Non-pigmented ciliary epithelial cell (primary cell): ENCODE data around the gene KPNA3.
"Not testable (repeated sequence)": the region's sequence is repeated elsewhere in the genome, so short reads cannot be mapped to it uniquely, and the experiment has no call there.

Source experiments
- DNase-seq: peaks from one replicate; pipeline ENCODE4 v3.0.0-alpha.2; 2010; ENCODE audit warnings: low read depth

KPNA3 gene, protein sequence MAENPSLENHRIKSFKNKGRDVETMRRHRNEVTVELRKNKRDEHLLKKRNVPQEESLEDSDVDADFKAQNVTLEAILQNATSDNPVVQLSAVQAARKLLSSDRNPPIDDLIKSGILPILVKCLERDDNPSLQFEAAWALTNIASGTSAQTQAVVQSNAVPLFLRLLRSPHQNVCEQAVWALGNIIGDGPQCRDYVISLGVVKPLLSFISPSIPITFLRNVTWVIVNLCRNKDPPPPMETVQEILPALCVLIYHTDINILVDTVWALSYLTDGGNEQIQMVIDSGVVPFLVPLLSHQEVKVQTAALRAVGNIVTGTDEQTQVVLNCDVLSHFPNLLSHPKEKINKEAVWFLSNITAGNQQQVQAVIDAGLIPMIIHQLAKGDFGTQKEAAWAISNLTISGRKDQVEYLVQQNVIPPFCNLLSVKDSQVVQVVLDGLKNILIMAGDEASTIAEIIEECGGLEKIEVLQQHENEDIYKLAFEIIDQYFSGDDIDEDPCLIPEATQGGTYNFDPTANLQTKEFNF

DNA sequence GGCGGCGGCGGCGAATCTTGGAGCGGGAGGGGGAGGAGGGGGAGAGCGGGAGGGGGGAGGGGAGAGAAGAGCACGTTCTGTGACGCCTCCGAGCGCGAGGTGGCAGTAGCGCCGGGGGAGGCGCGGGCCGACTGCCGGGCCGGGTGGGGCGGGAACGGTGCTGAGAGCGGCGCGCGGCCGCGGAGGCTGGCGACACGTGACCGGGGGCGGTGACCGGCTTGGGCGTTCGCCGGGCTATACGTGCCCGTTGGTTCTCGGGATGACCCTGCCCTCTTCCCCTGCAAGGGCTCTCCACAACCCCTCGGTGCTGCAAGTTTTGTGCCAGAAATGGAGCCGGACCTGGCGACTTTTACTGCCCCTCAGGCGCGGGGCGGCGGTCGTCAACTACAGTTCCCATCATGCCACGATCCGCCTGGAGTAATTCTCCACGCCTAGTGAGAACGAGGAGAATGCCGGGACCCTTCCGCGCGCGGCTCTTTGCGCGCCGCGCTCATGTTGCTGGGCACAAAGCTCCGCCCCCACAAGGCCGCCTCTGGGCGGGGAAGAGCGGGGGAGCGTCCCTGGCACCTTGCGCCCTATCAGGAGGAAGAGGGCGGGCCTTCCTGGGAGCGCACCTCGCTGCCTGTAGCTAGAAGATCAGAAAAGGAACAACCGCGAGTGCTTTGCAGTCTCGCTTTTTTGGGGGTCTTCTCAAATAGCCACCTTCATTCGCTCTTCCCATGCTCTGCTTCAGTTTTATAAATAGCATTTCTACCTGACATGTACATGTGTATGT, at the start of gene KPNA3:
Gene KPNA3, minus strand, starts transcription at position 133 of the 775 bp plus-strand sequence. CDS start 176 bp downstream, outside the sequence.
- DNase-seq: peak; percentile 82

- no peak for DNase-seq
These were observed 49.5 kb upstream of the KPNA3 start for GRCh38 chr13:49841964-49842363.

DNA sequence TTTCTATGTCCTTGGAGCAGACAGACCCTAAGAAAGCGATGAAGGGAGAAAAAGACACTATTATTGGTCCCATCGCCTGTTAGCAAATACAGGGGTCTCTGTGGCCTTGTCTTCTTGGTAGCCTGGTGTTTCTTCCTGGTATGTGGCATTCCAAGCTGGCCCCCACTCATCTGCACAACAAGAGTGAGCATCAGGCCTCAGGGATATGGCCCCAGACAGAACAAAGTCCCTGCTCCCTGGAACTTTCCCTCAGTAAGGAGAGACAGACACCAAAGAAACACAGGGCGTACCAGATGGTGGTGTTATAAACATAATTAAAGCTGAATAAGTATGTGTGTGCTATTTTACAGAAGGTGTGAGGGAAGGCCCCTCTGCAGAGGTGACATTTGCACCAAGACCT, 48.2 kb upstream of the KPNA3 start:
- DNase-seq: no peak

- DNase-seq: no peak
These were observed 47.8 kb upstream of the KPNA3 start for GRCh38 chr13:49840266-49840665.

DNA sequence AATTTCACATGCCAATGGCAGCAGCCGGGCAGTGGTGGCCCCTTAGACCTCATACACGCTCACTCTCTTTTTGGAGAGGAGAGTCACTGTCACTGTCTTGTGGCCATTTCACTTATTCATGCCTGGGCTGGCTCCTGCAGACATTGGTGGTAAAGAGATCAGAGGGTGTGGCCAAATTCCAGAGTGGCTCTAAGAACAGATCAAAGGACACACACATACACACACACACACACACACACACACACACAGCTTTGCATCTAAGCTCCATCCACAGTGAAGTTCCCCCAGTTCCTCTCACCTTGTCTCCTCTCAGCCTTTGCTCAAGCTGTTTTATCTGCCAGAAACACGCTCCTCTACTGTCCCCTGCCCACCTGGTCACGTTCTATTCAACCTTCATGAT, 46.5 kb upstream of the KPNA3 start:
- DNase-seq: no peak

DNA sequence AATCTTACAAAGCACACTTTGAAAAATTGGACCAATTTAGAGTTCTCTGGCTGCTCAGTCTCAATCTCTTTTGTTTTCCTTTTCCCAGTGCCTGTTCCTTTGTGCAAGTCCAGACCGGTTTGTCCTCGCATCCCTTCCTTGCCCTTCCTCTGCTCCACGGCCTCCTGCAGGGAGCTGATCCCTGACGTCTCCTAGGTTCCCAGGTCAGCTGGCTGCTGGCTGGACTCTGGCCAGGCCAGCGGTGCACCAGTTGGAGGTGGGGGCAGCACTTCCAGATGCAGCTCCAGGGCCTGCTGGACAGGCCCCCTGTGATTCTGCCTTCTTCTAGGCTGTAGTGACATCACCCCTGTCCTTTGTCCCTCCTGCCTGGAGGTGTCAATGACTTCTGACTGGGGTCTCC, 44.0 kb upstream of the KPNA3 start:
- DNase-seq: no peak

DNA sequence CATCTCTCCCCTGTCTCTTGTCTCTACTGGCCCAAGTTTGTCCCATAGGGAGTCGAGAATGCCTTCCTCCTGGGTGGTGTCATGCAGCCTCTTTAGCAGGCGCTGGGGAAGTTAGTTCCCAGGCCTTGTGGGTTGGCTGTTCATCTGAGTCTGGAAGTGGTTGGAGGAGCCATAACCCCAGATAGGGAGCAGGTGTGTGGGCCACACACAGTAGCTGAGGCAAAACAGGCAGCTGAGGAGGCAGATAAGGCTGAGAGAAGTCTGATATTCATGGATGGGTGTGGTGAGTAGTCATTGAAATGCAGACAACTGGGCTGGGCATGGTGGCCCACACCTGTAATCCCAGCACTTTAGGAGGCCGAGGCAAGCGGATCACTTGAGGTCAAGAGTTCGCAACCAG, 40.9 kb upstream of the KPNA3 start:
- DNase-seq: no peak

- DNase-seq: no peak
These were observed 39.0 kb upstream of the KPNA3 start for GRCh38 chr13:49831455-49831854.

DNA sequence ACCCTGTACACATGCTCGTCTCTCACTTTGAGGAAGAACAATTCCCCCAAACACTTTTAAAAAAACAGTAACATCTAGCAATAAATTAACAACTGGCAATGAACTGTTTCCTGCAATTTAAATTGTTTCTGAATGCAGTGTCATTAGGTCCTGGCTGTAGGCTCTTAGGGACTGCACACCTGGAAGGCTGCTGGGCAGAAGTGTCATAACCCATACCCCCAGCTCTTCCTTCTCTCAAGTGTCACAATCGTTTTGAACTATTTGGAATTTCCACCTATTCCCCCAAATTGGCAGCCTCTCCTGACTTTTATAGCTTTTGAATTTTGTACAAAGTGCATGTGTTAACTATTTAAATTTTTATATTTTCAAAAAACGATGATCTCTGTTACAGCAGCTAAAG, 38.2 kb upstream of the KPNA3 start:
- no peak for DNase-seq

DNA sequence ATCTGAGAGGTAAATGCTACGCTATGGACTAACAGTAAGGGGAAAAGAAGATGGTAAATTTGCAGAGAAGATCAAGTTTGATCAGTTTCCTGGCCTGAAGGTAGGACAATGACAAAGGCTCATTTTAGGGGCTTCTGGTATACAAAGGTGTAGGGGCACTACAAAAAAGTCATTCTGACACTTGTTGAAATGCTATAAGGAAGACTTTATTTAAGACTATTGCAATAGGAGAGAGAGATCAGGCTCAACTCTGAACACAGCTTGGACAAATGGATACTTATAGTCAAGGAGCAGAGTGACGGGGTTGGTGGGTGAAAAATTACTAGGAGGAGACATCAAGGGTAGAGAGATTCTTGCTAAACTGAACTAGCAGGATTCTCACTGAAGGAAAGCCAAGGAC, 37.2 kb upstream of the KPNA3 start:
- DNase-seq: no peak

GRCh38 chr13:49828453-49828852, 36.0 kb upstream of the KPNA3 start:
- no peak for DNase-seq

- no peak for DNase-seq
These were observed 35.4 kb upstream of the KPNA3 start for GRCh38 chr13:49827891-49828290.

DNA sequence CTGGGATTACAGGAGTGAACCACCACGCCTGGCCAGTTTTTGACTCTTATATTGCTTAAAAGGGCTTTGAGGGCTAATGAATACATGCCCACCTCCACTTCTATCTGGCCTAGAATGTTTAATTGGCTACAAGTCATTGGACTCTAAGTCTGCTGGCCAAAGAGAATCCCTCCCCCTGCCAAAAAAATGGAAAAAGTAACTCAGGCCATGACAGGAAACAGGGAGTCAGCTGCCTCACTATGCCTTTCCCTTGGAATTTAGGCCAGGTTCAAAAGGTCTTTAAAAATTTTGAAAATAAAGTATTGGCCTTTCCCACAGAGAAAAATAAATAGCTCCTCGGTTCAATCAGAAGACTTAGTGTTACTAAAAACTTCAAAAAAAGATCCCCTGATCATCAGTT, 34.9 kb upstream of the KPNA3 start:
- no peak for DNase-seq

DNA sequence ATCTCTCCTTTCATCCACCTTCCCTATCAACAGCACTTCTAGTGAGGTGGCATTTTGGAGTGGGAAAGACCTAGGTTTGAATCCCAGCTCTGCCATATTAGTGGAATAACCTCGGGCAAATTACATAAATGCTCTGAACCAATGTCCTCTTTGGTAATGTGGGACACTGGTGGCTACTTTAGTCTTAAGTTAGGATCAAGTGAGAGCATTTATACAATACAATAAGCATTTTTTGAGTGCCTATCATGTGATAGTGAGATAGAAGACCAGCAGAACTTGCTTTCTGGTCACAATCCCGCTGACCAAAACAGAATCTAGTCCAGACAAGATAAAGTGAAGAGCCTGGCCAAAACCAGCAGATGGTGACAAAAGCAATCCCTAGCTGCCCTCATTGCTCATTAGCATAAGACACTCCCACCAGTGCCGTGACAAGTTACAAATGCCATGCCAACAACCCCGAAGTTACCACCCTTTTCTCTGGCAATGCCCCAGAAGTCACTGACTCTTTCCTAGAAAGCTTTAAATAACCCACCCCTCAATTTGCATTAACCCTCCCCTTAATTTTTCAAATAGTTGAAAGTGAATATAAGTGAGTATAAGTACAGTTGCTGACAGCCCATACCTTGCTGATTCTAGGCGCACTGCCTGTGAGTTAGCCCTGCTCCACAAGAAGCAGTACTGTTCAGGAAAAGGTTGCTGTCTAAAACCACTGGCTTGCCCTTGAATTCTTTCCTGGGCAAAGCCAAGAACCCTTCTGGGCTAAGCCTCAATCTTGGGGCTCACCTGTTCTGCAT, 28.9 kb upstream of the KPNA3 start:
- DNase-seq: no peak

- DNase-seq: no peak
These were observed 28.2 kb upstream of the KPNA3 start for GRCh38 chr13:49820591-49821215.

- DNase-seq: not testable (repeated sequence)
These were observed 23.6 kb upstream of the KPNA3 start for GRCh38 chr13:49816047-49816446.

- DNase-seq: no peak
These were observed 22.2 kb upstream of the KPNA3 start for GRCh38 chr13:49814551-49815270.

DNA sequence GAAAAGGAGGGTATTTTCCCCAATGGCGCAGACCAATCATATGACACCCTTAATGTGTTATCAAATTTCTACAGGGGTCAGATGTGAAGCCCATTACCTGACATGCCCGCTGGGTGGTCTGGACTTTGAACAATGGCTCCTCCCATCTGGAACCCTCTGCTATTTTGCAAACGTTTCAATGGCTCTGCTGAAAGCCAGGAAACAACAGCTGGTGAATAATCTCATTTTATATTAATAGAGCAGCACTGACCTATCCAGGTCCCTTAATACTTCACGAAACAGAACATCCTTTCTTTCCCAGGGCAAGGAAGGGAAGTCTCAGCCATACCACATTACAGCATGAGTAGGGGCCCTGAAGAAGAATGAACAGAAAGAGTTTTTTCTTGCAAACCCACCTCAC, 20.3 kb upstream of the KPNA3 start:
- DNase-seq: no peak

- no peak for DNase-seq
These were observed 19.0 kb upstream of the KPNA3 start for GRCh38 chr13:49811527-49811908.

DNA sequence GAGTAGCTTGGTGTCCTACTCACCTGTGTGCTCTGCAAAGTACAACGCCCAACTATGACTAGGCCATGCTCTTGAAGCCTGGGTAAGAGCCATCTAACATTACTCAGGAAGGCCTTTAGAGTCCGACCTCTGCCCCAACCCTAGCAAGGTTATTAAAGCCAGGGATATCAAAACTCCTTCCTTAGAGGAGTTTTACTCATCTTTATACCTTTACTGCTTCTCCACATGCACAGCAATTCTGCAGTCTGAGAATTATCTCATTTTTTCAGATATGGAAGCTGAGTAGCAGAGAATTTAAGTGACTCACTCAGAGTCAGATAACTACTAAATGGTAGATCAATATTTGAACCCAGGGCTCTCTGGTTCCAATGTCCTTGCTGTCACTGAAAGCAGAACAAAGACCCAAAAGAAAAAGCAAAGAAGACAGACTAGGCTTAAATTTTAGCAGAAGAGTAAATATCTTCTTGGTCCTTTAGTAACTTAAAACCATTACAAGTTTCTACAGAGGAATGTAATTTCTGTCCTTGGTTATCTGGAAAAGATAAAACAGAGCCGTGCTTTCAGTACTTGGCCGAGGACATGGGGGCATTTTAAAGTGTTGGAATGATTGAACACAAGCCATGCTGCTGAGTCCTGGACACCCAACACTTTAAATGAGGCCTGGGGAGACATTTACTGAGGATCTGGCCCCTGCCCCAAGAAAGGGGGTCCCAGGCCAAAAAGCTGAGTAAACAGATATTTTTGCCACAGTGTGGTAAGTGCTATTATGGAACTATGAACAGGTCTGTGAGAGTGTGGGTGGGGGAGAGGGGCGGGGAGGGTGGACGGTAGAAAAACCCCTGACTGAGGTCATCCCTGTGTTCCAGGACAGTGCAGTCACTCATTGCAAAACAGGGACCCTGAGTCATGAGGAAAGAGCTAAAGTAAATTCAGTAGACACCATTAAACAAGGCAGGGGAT, 18.4 kb upstream of the KPNA3 start:
- peak; percentile 26 for DNase-seq
